GM13977 (cell line): Measurements from ENCODE around the gene SLC12A7.

Experiments used
- DNase-seq: peaks from one replicate; pipeline ENCODE4 v3.0.0; 2012; ENCODE audit warnings: low spot score
- in situ Hi-C: fragments of 300-500 bp; cut with MboI; formaldehyde crosslinking; loops from one replicate; pipeline ENCODE4 v1.12.0; 2022; ENCODE audit warnings: low sequenced_read_pairs, low pct_unique_long_range_greater_than_20kb, mixed read lengths, inconsistent platforms; ENCODE audit not compliant: unreplicated experiment
- TF ChIP-seq, protein P1 (sequence below): IDR thresholded peaks from 2 replicates; pipeline ENCODE4 v1.5.1; 2012; ENCODE audit warnings: mild to moderate bottlenecking, control low read depth; ENCODE audit not compliant: insufficient read depth; ENCODE audit errors: extremely low read depth, missing control alignments

The SLC12A7 gene

GRCh38 chr5:1095990-1096363, 15.9 kb downstream of the SLC12A7 start:
- TF ChIP-seq, protein P1, sequence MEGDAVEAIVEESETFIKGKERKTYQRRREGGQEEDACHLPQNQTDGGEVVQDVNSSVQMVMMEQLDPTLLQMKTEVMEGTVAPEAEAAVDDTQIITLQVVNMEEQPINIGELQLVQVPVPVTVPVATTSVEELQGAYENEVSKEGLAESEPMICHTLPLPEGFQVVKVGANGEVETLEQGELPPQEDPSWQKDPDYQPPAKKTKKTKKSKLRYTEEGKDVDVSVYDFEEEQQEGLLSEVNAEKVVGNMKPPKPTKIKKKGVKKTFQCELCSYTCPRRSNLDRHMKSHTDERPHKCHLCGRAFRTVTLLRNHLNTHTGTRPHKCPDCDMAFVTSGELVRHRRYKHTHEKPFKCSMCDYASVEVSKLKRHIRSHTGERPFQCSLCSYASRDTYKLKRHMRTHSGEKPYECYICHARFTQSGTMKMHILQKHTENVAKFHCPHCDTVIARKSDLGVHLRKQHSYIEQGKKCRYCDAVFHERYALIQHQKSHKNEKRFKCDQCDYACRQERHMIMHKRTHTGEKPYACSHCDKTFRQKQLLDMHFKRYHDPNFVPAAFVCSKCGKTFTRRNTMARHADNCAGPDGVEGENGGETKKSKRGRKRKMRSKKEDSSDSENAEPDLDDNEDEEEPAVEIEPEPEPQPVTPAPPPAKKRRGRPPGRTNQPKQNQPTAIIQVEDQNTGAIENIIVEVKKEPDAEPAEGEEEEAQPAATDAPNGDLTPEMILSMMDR = no peak
- DNase-seq = no peak
- in situ Hi-C loops = no loop called here

- TF ChIP-seq, protein P1 = no peak
- in situ Hi-C loops = no loop called here
- no peak for DNase-seq
Observed at GRCh38 chr5:1095302-1095989, 16.4 kb downstream of the SLC12A7 start.

DNA sequence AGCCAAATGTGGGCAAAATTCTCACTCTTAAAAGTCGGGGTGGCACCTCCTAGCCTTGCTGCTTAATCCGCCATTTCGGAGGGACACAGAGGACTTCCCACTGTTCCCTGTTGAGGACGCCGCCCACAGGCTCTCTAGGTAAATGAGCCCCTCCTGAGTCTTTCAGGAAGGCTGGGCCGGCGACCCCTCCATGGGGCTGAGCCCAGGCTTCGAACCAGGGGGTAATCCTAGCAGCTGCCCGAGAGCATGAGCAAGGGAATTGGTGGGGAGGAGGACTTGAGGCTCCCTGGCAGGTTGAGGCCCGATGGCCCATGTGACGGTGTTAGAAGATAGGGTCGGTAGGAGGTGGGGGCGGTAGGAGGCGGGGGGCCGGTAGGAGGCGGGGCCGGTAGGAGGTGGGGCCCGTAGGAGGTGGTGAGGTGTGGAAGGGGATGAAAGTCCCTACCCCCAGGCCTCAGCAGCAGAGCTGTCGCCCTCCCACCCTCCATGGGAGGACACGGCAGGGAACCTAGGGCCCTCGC, 17.1 kb downstream of the SLC12A7 start:
- TF ChIP-seq, protein P1 = no peak
- in situ Hi-C loops = no loop called here
- no peak for DNase-seq

DNA sequence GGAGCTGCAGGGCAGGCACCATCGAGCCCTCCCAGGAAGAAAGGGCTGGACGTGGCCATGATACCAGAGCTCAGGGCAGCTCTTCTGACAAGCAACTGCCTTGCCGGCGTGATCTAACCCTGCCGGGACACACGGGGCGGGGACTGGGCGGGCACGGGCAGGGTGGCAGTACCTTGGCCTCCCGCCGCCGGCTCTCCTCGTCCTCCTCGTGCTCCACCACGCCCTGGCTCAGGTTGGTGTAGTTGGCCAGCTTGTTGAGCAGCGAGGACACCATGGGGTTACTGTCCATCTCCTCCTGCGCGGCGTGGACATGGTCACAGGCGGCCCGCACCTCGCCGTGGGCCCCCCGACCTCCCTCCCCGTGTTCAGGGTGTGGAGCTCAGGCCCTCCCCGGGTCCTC, 18.5 kb downstream of the SLC12A7 start:
- TF ChIP-seq, protein P1 = no peak
- in situ Hi-C loops = no loop called here
- no peak for DNase-seq

- TF ChIP-seq, protein P1 = no peak
- no peak for DNase-seq
- in situ Hi-C loops = no loop called here
Observed at GRCh38 chr5:1092122-1092521, 19.7 kb downstream of the SLC12A7 start.

- no peak for DNase-seq
- in situ Hi-C loops = no loop called here
- TF ChIP-seq, protein P1 = no peak
Observed at GRCh38 chr5:1091632-1092031, 20.2 kb downstream of the SLC12A7 start.
